ENCODE measurements around the gene PALD1.

PALD1 gene

DNA sequence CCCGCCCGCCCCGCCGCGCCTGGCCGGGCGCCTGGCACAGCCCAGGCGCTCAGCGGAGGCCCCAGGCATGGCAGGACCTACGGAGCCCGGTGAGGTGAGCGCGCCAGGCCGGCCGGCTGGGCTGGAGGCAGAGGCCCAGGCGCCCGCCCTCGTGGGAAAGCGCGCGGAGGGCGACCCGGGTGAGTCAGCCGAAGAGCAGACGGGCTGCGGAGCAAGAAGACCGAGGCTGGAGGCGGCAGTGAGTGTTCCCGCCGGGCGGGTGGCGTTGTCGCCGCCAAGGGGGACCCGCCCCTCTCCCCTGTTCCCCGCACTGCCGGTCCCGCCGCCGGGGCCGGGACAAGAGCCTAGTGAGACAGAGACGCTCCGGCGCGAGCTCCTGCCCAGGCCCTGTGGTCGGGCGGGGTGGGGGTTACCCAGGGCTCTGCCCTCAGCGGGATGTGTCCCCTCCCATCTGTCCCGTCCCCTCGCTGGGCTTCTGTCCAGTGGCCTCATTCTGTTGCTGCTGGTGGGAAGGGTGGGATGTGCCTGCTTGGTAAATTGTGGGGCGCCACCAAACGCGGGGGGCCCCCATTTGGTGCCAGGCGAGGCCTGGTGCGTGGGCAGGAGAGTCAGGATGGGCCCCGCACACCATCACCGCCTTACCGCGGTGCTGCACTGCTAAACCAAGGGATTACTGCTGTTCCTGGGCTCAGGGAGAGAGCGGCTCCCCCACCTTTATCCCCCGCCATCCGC, 20.1 kb upstream of the PALD1 start:
- TF ChIP-seq, protein P1, sequence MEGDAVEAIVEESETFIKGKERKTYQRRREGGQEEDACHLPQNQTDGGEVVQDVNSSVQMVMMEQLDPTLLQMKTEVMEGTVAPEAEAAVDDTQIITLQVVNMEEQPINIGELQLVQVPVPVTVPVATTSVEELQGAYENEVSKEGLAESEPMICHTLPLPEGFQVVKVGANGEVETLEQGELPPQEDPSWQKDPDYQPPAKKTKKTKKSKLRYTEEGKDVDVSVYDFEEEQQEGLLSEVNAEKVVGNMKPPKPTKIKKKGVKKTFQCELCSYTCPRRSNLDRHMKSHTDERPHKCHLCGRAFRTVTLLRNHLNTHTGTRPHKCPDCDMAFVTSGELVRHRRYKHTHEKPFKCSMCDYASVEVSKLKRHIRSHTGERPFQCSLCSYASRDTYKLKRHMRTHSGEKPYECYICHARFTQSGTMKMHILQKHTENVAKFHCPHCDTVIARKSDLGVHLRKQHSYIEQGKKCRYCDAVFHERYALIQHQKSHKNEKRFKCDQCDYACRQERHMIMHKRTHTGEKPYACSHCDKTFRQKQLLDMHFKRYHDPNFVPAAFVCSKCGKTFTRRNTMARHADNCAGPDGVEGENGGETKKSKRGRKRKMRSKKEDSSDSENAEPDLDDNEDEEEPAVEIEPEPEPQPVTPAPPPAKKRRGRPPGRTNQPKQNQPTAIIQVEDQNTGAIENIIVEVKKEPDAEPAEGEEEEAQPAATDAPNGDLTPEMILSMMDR (IDR thresholded peaks at IDR 0.05) = no peak
- peak; percentile 93 for DNase-seq (ENCODE audit: low spot score)
- H3K27ac ChIP-seq = peak overlapping the region; percentile 89 to 94
- H3K4me3 ChIP-seq = peak overlapping the region; percentile 65

DNA sequence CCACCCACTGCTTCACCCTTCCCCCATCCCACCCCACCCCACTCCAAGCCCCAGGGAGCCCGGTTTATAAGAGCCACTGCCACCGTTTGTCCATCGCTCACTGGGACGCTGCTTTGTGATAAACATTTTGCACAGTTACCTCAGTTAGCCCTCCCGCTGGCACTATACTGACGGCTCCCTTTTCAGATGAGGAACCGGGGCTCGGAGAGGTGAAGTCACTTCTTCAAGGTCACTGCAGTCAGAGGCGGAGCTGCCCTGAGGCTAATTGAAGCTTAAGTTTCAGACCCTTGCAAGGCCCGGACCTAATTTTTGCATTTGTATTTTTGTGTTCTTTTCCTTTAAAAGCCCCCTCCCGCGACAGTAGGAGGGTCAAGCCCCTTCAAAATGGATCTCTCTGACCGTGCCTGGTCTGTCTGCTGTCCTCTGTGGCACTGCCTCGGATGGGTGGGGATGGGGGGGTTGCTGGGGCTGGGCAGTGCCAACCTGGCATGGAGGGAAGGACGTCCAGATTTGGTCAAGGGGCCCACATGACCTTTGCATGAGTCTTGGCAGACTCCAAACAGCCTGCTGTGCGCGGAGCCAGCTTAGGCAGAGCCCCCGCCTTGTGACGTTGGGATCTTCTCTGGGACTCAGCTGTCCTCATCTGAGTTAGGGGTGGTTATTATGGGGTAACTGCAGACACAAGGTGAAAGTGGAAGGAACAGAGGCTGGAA, 19.4 kb upstream of the PALD1 start:
- no peak for DNase-seq (ENCODE audit: low spot score)
- TF ChIP-seq, protein P1 (IDR thresholded peaks at IDR 0.05) = no peak
- Histone ChIP-seq H3K4me3 (peak overlapping the region; percentile 65), H3K27ac (peak overlapping the region; percentile 89 to 94)

DNA sequence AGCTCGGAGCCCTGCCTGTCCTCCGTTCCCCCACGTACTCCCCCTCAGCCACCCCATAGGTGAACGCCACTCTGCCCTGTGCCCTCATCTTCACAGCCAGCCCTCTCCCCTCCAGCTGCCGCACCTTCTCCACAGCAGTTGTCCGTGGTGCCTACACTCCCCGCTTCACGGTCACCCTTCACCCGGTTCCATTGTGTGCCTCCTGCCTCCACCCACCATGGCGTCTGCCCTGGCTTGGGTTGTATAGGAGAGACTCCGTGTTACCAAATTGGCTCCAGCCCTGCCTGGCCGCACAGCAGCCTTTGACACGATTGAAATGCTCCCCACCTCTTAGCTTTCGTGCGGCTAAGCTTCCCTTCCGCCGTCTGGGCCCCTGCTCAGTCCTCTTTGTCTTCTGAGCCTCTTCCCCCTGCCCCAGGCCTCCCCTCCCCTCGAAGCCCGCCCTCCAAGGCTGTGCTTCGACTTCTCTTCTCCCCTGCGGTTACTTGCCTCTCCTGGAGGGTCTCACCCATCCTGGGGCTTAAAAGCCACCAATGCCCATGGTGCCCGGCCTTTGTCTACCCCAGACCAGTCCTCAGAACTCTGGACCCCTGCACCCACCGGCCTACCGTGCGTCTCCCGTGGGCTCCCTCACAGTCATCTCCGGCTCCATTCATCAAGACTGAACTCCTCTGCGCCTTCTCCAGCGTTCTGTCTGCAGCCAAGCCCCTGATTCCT, 18.6 kb upstream of the PALD1 start:
- DNase-seq (ENCODE audit: low spot score) = no peak
- Histone ChIP-seq H3K4me3 (no peak overlapping the region), H3K27ac (peak overlapping the region; percentile 89 to 94)
- TF ChIP-seq, protein P1 (IDR thresholded peaks at IDR 0.05) = no peak

DNA sequence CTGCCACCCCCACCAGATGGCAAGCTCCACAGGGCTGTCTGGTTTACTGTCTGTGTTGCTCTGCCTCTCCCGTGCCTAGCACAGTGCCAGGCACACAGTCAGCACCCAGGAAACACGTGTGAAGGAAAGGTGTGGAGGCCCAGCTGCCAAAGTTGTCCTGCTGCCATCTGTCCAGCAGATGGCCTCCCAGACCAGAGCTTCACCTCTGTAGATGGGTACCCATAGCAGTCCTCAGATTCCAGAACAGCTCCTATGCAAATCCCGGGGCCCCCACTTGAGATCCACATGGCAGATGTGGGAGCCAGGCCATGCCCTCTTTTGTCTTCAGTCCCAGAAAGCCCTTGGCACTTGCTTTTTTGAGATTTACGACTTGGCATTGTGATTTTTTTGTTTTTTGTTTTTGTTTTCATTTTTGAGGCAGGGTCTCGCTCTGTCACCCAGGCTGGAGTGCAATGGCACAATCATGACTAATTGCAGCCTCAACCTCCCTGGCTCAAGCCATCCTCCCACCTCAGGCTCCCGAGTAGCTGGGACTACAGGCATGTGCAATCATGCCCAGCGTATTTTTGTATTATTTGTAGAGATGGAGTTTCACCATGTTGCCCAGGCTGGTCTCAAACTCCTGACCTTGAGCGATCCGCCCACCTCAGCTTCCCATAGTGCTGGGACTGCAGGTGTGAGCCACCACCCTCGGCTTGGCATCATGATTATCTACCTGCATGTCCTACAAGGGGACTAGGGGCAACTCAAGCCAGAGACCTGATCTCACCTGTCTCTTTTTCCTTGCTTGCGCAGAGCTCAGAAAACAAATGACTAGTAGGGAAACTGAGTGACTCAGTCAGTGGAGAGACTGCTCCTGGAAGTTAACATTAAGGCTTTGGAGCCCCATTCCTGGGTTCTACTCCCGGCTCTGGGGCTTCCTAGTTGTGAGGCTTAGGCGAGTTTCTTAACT, 16.9 kb upstream of the PALD1 start:
- TF ChIP-seq, protein P1 (IDR thresholded peaks at IDR 0.05) = peak; percentile 72
- H3K27ac ChIP-seq = peak overlapping the region; percentile 40 to 46
- DNase-seq (ENCODE audit: low spot score) = no peak
- no peak overlapping the region for H3K4me3 ChIP-seq

DNA sequence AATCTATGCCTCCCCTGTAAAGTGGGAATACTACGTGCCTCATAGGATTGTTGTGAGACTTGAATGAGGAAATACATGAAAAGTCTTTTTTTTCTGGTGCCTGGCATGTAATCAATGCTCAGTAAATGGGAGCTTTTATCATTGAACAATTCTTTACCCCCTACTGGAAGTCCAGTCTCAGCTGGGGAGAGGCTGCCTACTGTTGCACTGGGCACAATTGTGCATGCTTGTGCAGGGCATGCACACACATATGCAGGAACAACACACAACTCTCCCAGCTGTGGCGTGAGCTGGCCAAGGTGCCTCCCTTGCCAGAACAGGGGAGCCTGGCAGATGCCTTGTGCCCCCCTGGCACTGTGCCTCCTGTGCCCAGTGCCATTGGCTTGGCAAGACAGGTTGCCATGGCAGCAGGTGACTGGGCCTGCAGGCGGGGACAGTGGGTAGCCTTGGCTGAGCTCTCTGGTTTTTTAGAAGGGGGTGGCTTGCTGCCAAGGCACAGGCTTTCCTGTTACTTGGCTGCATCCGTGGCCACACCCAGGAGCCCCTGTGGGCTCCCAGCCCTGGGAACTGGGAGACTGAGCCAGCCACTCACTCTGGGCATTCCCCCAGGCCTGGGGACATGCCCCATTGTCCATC, 16.1 kb upstream of the PALD1 start:
- DNase-seq (ENCODE audit: low spot score) = peak; percentile 91
- H3K4me3 ChIP-seq = no peak overlapping the region
- H3K27ac ChIP-seq = peak overlapping the region; percentile 13 to 46
- TF ChIP-seq, protein P1 (IDR thresholded peaks at IDR 0.05) = no peak

DNA sequence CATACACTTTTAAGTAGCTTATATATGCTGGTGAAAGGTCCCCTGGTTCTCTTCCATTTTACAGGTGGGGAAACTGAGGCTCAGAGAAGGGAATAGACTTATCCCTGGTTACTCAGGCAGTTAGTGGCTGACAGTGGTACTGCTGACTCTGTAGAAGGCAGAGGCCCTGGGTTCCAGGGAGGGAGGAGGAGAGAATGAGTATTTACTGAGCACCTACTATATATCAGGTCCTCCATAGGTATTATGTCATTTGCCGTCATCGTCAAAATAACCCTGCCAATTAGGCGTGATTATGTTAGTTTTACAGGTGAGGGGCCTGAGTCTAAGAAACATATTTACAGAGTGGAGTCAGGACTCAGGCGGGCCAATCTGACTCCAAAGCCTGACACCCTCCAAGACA, 13.3 kb upstream of the PALD1 start:
- no peak for DNase-seq (ENCODE audit: low spot score)
- no peak overlapping the region for H3K27ac ChIP-seq
- TF ChIP-seq, protein P1 (IDR thresholded peaks at IDR 0.05) = no peak
- H3K4me3 ChIP-seq = no peak overlapping the region

Measured in coronary artery (tissue), 2 donors.